OCI-LY3 (cell line): Measurements from ENCODE around the gene AHDC1.

Source experiments
- EZH2phosphoT487 ChIP-seq: fragments of 200-600 bp; shearing (Covaris generic); IDR thresholded peaks from 2 replicates; pipeline ENCODE4 v1.6.1; 2018; ENCODE audit warnings: antibody characterized with exemption, mixed run types, low read depth
- TF ChIP-seq, protein P1 (sequence below): fragments of 200-600, 300-600 bp; sonication (generic); IDR thresholded peaks from 2 replicates; pipeline ENCODE4 v1.5.1; 2014; ENCODE audit warnings: antibody characterized with exemption, low read length, low read depth

GRCh38 chr1:27644369-27645070 lies 40.6 kb upstream of the AHDC1 start:
- TF ChIP-seq, protein P1, sequence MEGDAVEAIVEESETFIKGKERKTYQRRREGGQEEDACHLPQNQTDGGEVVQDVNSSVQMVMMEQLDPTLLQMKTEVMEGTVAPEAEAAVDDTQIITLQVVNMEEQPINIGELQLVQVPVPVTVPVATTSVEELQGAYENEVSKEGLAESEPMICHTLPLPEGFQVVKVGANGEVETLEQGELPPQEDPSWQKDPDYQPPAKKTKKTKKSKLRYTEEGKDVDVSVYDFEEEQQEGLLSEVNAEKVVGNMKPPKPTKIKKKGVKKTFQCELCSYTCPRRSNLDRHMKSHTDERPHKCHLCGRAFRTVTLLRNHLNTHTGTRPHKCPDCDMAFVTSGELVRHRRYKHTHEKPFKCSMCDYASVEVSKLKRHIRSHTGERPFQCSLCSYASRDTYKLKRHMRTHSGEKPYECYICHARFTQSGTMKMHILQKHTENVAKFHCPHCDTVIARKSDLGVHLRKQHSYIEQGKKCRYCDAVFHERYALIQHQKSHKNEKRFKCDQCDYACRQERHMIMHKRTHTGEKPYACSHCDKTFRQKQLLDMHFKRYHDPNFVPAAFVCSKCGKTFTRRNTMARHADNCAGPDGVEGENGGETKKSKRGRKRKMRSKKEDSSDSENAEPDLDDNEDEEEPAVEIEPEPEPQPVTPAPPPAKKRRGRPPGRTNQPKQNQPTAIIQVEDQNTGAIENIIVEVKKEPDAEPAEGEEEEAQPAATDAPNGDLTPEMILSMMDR = no peak
- TF ChIP-seq EZH2phosphoT487 = no peak
